HepG2 (cell line): ENCODE data around the gene GNB3. TPM values are rescaled to one million over a fixed set of nuclear protein-coding genes. Genes with fewer than 3 reads are reported as not detected.
A peak's percentile ranks its signal among the peaks of the same experiment; 100 is the strongest.

Source experiments
- CSRNP2 ChIP-seq: sonication (generic); formaldehyde crosslinking; conservative IDR thresholded peaks from 2 replicates; pipeline ENCODE4 v1.8.0; 2022; ENCODE audit warnings: low read depth, missing genetic modification reagents
- FOXJ3 ChIP-seq: sonication (generic); formaldehyde crosslinking; IDR thresholded peaks from 2 replicates; pipeline ENCODE4 v1.4.0; 2020; ENCODE audit warnings: missing genetic modification reagents, mild to moderate bottlenecking, borderline replicate concordance
- MAZ ChIP-seq, 2 experiments: sonication (generic) in 1 of 2; formaldehyde crosslinking in 1 of 2; IDR thresholded peaks; 2 replicates each; pipeline versions ENCODE4 v1.5.0 to v1.6.1; 2012 to 2020; ENCODE audit warnings: low read depth in 2 of 2, mild to moderate bottlenecking in 2 of 2, borderline replicate concordance in 1 of 2, improper control_type of control experiment in 1 of 2, low read length in 1 of 2, missing genetic modification reagents in 1 of 2, moderate library complexity in 1 of 2
- NFIC ChIP-seq: IDR thresholded peaks from 2 replicates; pipeline ENCODE4 v1.6.1; 2012; ENCODE audit warnings: mild to moderate bottlenecking, low read length, inconsistent platforms
- NFYB ChIP-seq: sonication (generic); formaldehyde crosslinking; IDR thresholded peaks from 2 replicates; pipeline ENCODE4 v1.4.0; 2020; ENCODE audit warnings: missing genetic modification reagents
- SP140L ChIP-seq: sonication (generic); formaldehyde crosslinking; IDR thresholded peaks from 2 replicates; pipeline ENCODE4 v1.4.0; 2020; ENCODE audit warnings: missing genetic modification reagents, borderline replicate concordance
- SP4 ChIP-seq: sonication (generic); formaldehyde crosslinking; IDR thresholded peaks from 2 replicates; pipeline ENCODE4 v1.8.1; 2023; ENCODE audit warnings: mild to moderate bottlenecking, missing genetic modification reagents
- ZBTB26 ChIP-seq: IDR thresholded peaks from 2 replicates; pipeline ENCODE4 v1.6.1; 2016; ENCODE audit warnings: missing compliant biosample characterization, missing genetic modification reagents, borderline replicate concordance
- ZBTB33 ChIP-seq: sonication (generic); formaldehyde crosslinking; IDR thresholded peaks from 2 replicates; pipeline ENCODE4 v1.4.0; 2020; ENCODE audit warnings: missing genetic modification reagents
- ZBTB44 ChIP-seq: sonication (generic); formaldehyde crosslinking; IDR thresholded peaks from 2 replicates; pipeline ENCODE4 v1.4.0; 2020; ENCODE audit warnings: missing genetic modification reagents
- ZFP82 ChIP-seq: sonication (generic); formaldehyde crosslinking; IDR thresholded peaks from 2 replicates; pipeline ENCODE4 v1.5.1; 2020; ENCODE audit warnings: mild to moderate bottlenecking, missing genetic modification reagents, borderline replicate concordance
- ZNF10 ChIP-seq: sonication (generic); formaldehyde crosslinking; IDR thresholded peaks from 2 replicates; pipeline ENCODE4 v1.4.0; 2020; ENCODE audit warnings: mild to moderate bottlenecking, low read depth, missing genetic modification reagents, borderline replicate concordance
- ZNF18 ChIP-seq: sonication (generic); formaldehyde crosslinking; IDR thresholded peaks from 2 replicates; pipeline ENCODE4 v1.8.0; 2022; ENCODE audit warnings: mild to moderate bottlenecking, missing genetic modification reagents; ENCODE audit not compliant: insufficient replicate concordance
- ZNF260 ChIP-seq: sonication (generic); formaldehyde crosslinking; IDR thresholded peaks from 2 replicates; pipeline ENCODE4 v1.4.0; 2020; ENCODE audit warnings: missing genetic modification reagents, low read depth, mild to moderate bottlenecking, borderline replicate concordance
- ZNF776 ChIP-seq: sonication (generic); formaldehyde crosslinking; IDR thresholded peaks from 2 replicates; pipeline ENCODE4 v1.4.0; 2020; ENCODE audit warnings: mild to moderate bottlenecking, missing genetic modification reagents
- ZNF841 ChIP-seq: sonication (generic); formaldehyde crosslinking; IDR thresholded peaks from 2 replicates; pipeline ENCODE4 v1.8.1; 2023; ENCODE audit warnings: missing genetic modification reagents, borderline replicate concordance
- ZNF878 ChIP-seq: sonication (generic); formaldehyde crosslinking; IDR thresholded peaks from 2 replicates; pipeline ENCODE4 v1.8.1; 2023; ENCODE audit warnings: mild to moderate bottlenecking, missing genetic modification reagents, moderate library complexity
- ZSCAN31 ChIP-seq: sonication (generic); formaldehyde crosslinking; IDR thresholded peaks from 2 replicates; pipeline ENCODE4 v1.5.0; 2020; ENCODE audit warnings: low read depth, mild to moderate bottlenecking, missing genetic modification reagents
- polyA plus RNA-seq, 8 experiments: library from polyadenylated mRNA; depleted of rRNA in 3 of 8; stranded (reverse) in 7 of 8; unstranded in 1 of 8; fragments of >200 nt; fragmentation: Illumina TruSeq in 4 of 8; extraction: Trizol in 4 of 8; gene quantifications; 2 replicates each; pipeline versions ENCODE4 v1.2.1 to v1.2.3, GENCODE V29; 2011 to 2016; ENCODE audit warnings: low read depth in 4 of 8, missing spikeins in 1 of 8, mixed read lengths in 1 of 8; ENCODE audit not compliant: insufficient read depth in 1 of 8
- total RNA-seq, 5 experiments: library from RNA; depleted of rRNA; stranded (reverse); fragments of >200 nt; fragmentation: Illumina TruSeq; extraction: Trizol; gene quantifications; 2 replicates each; pipeline ENCODE4 v1.2.3, GENCODE V29; 2016; ENCODE audit warnings: low read depth in 1 of 5

Gene GNB3
- total and polyA plus RNA-seq, 2 of the 13 experiments (the other 11 are each of a cell fraction or from before 2014, with no cell fraction given), result 1.3 to 3.6 TPM

- 0 out of 2 replicates have a peak, but pooled peaks have one; percentile 3 for TF ChIP-seq SP140L (CRISPR knock-in tag)
- peak; percentile 27; the same call in 1 of the 2 replicates for TF ChIP-seq NFIC
- TF ChIP-seq SP4 (CRISPR knock-in tag), result peak; percentile 98
- no peak for TF ChIP-seq CSRNP2 (CRISPR knock-in tag)
- TF ChIP-seq MAZ (IDR thresholded peaks at IDR 0.05; ENCODE audit: borderline replicate concordance, low read depth, low read length), result peak; percentile 72
- peak; percentile 98 for TF ChIP-seq MAZ (CRISPR knock-in tag; IDR thresholded peaks at IDR 0.05; ENCODE audit: low read depth)
- peak; percentile 73 for TF ChIP-seq ZSCAN31
- no peak for TF ChIP-seq ZNF260
- TF ChIP-seq ZNF10 (CRISPR knock-in tag), result no peak
- no peak for TF ChIP-seq NFYB
- TF ChIP-seq ZNF776 (CRISPR knock-in tag), result peak; percentile 47
- peak; percentile 80; the same call in 1 of the 2 replicates for TF ChIP-seq ZNF841 (CRISPR knock-in tag)
- TF ChIP-seq ZBTB26 (CRISPR knock-in tag), result no peak
- no peak for TF ChIP-seq ZNF18
- TF ChIP-seq ZNF878 (CRISPR knock-in tag), result no peak
- no peak for TF ChIP-seq ZBTB33 (CRISPR knock-in tag)
- TF ChIP-seq ZBTB44 (CRISPR knock-in tag), result no peak; the same call in 1 of the 2 replicates
- 0 out of 2 replicates have a peak, but pooled peaks have one; percentile 37 for TF ChIP-seq ZFP82
- TF ChIP-seq FOXJ3, result 0 out of 2 replicates have a peak, but pooled peaks have one; percentile 26
These were observed 50.3 kb downstream of the GNB3 start (continued) for GRCh38 chr12:6890789-6891645.
